GM18498 (cell line): ENCODE measurements around the gene CHURC1.

ENCODE experiments used
- ATAC-seq: cut with Tn5 transposase; IDR thresholded peaks from one replicate; pipeline ENCODE4 v1.9.1; 2021; ENCODE audit warnings: mild to moderate bottlenecking, moderate library complexity; ENCODE audit not compliant: unreplicated experiment

The CHURC1 gene

DNA sequence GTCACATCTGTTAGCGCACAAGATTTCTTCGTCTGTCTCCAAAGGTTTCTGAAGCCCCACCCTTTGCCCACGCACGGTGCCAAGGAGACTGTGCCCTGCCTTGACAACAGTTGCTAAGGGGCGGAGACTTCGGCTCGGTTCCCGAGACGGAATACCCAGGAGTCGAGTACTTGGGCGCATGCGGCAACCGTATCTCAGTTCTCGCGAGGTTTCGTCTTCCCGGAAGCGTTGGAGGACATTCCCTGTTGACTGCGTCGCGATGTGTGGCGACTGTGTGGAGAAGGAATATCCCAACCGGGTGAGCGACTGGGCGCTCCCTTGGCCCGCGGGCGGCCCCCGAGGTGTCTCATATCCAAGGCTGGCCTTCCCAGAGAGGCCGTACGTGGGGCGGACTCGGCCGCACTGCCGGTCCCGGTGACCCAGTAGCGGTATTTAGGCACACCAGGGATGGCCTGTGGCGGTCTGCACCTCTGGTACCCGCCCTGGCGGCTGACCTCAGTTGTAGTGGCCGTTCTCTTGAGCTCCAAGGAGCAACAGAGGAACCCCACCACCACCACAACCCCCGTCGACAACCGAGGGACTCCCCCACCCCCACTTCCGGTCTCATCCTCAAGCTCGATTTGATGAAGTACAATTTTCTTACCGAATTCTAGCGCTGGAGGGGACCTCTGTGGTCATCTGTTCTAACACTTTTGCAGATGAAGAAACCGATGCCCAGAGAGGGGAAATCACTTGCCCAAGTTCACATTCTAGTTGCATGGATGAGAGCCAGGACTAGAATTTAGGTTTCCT is at the start of gene CHURC1:
CHURC1 (plus strand) TSS at position 219 of the 792 bp plus-strand sequence; CDS start at position 260, 41 bp downstream.
- peak; percentile 98 for ATAC-seq

DNA sequence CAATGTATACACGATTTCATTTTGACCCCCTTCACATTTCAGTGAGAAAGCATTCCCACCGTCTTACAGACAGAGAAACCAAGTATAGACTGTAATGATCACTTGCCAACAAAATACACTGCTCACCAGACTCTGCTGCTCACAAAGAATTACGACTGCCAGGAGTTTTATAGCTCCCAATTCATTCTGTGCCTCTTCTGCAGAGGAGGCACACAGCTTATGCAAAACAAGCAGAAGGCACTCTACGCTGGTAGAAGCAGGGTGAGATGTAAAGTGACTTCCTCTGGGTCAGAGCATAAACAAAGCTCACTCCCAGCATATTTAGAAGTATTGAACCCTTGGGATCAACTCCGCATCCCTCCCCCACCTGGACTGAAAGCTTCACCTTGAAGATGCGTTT is 49.1 kb upstream of the CHURC1 start:
- ATAC-seq = no peak

GRCh38 chr14:64865992-64866391 is 48.3 kb upstream of the CHURC1 start:
- no peak for ATAC-seq

- ATAC-seq = no peak
Measured at GRCh38 chr14:64867182-64867581, 47.1 kb upstream of the CHURC1 start.

DNA sequence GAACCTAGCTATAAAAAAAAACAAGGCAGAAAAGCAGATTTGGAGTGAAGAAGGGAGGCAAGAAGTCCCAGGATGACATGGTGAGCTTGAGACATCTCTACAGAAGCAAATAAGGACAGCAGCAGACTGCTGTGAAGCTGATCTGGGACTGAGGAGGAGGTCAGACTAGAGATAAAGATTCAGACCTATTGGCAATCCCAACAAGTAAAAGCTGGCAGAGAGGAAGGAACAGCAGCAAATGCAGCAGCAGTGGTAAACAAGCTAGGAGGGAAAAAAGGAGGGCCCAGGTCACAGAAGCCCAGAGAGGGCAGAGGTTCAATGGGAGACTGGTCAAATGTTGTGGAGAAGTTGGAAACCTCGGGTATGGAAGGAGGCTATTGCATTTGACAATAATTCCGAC is 45.9 kb upstream of the CHURC1 start:
- no peak for ATAC-seq

- ATAC-seq = no peak
Measured at GRCh38 chr14:64868841-64869240, 45.4 kb upstream of the CHURC1 start.

DNA sequence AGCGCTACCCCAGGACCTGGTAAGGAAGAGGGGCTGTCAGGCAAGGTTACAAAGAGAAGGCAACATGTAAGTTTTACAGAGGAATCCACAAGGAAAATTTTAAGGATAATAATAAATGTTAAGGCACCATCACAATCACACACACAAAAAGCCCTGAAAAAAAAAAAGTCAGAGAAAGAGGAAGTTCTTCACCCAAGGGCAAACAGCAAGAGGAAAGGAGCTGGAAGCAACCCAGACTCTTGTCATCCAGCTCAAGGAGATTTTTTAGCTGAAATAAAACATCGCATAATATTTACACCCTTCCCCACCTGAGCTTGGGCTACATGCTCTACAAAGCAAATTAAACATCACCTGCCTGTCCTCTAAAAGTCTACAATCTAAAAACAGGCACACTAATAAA is 44.1 kb upstream of the CHURC1 start:
- ATAC-seq = no peak

DNA sequence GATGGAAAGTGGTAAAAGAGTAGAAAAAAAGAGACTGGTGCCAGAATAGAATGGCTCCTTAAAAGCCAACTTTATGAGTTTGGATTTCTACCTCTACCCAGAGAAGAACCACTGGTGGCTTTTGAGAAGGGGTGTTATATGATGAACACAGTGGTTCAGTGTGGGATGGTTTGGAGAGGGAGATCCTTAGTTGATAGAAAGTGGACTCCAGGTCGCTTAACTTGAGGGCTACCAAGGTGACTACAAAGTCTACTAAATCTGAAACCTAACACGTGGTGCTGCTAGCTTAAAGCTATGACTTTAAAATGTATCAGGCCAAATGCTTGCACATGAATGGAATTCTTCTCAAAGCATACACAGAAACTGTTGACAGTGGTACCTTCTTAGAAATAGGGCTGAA is 42.9 kb upstream of the CHURC1 start:
- no peak for ATAC-seq

- ATAC-seq = no peak
Measured at GRCh38 chr14:64873506-64874219, 40.6 kb upstream of the CHURC1 start.

GRCh38 chr14:64875350-64875749 is 38.9 kb upstream of the CHURC1 start:
- no peak for ATAC-seq

DNA sequence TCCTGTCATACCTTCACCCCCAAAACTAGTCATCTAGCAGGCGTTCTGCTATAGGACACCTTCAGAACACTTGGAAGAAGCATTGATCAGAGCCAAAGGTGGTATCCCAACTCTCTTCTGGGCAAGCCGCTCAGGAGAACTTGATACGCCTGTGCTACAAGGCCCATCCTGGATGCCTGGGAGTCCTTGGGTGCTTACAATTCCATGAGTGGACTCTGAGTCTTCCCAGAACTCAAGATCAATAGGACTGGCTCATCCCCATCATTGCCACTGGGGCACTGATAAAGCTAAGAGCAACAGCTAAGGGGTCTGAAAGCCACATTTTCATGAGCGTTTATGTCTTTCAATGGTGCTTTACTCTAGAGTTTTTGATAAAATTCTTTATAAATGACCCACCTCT is 36.4 kb upstream of the CHURC1 start:
- no peak for ATAC-seq

- peak; percentile 10 for ATAC-seq
Measured at GRCh38 chr14:64878837-64879634, 35.2 kb upstream of the CHURC1 start.

DNA sequence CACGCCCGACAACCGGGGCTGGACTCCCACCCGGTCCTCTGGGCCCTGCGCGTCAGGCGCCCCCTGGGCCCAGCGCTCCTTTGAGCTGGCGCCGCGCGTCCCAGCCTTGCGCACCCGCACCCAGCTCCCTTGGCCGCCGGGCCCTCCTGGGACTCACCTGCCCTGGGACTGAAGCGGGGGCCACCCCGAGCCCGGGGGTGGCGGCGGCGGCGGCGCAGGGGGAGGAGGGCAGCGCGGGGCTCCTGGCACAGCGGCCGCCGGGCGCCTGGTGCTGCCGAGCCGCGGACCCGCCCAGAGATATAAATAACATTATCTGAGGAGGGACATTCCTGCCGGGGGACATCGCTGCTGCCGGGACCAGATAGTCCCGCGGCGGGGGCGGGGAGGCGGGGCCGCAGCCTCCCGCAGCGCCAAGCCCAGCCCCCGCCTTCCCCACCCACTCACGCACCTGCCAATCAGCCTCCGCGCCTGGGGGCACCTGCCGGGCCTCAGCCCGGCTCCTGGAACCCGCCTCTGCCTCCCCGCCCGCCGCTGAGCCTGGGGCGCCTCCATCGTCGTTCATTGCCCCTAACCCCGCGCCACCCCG is 34.5 kb upstream of the CHURC1 start, which contains the start of gene SPTB:
SPTB (minus strand) TSS at position 273 of the 586 bp plus-strand sequence. CDS start 56,813 bp downstream, outside the sequence.
- ATAC-seq = peak; percentile 70

DNA sequence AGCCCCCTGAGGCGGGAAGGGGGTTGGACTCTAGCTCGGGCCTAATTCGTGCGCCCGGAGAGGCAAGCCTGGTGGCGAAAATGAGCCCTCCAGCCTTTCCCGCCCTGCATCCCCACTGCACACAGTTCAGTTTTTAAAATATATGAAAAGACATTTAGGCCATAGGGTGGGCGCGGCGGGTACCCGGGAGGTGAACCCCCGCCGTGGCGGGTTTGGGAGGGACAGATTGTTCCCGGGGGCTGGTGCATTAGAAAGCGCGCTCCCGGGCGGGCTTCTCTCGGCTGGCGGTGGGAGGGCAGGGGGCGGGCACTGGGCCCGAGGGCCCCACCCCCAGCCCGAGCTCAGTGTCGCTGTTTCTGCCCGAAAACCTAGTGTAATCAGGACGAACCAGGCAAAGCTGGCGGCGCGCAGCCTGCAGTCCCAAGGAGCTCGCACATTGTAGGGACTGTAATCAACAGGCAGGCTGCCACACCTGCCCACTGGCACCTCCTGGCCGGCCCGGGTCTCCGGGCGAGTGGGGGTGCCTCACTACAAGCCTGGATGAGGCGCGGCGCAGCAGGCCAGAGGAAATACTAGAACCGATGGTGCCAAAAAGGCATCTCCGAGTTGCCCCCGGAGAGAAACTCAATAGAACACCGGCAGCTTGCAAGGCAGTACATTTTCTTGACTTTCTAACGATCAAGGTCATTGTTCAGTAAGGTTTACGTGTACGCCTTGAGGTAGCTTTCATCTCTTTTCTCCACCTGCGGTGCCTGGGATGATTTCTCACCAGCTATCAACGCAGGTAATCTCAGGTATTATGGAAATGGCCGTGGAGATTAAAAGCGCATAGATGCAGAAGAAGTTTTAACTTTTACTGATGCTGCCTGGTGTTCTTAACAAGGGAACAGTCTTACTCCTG is 33.8 kb upstream of the CHURC1 start:
- ATAC-seq = peak; percentile 46

GRCh38 chr14:64885559-64885958 is 28.7 kb upstream of the CHURC1 start:
- ATAC-seq = no peak

DNA sequence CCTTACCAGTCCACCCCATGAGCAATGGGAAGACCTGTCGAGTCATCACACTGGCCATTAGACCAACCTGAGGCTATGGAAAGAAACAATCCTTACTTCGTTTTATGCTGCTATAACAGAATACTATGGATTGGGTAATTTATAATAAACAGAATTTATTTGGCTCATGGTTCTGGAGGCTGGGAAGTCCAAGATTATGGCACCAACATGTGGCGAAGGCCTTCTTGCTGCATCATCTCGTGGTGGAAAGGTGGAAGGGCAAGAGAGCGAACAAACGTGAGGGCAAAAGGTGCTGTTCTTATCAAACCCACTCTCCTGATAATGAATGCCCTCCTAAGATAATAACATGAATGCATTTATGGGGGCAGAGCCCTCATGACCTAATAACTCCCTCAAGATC is 24.9 kb upstream of the CHURC1 start:
- ATAC-seq = no peak

DNA sequence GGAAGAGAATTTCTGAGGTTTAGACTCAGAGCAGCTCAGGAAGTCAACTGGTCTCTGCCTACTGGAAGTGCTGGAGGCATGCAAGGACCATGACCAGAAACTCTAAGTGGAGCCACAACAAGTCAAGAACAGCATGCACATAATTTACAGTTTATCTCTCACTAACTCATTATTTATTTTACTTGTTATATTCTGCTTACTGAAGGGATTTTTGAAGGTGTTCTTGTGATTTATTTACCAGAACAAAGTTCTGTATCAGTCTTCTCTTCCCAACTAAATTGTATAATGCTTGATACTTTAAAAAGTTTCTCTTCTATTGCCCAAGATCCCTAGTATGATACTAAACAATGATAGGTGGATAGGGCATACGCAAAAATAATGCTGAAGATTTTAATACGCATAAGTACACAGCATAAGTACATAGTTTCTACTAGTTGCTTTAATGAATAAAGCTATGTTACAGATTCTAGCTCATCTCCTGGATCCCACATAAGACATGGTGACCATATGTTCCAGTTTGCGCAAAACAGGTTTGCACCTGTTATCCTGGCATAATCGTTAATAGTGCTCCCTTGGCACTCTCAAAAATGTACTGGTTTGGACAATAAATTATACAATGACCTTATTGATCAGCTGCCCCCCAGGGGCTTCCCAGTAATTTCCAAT is 22.9 kb upstream of the CHURC1 start:
- ATAC-seq = no peak

- ATAC-seq = peak; percentile 67
Measured at GRCh38 chr14:64891839-64892375, 22.3 kb upstream of the CHURC1 start.

DNA sequence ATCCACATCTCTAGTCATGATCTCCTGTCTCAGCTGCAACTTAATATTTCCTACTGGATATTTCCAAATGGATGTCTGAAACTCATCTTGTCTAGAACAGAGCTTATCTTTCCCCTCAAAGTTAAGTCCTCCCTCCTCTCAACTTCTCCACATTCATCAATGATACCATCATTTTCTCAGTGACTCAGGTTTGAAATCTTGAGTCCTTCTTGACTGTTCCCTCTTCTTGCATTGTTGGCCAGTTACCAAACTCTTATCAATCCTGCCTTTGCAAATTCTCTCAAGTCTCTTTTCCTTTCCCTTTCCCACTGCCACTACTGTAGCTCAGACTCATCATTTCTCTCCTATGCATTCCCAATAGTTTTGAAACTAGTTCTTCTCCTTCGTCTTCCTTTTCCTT is 14.3 kb upstream of the CHURC1 start:
- no peak for ATAC-seq
